B cell (primary cell): ENCODE measurements around the gene TCF15. TPM values are rescaled to one million over a fixed set of nuclear protein-coding genes. Genes with fewer than 3 reads are reported as not detected.

Experiments used
- ATAC-seq: fragments of 200-7000 bp; cut with Tn5 transposase; one replicate; pipeline ENCODE4 v1.10.0; 2021; ENCODE audit warnings: low read depth, mild to moderate bottlenecking, moderate number of reproducible peaks, moderate library complexity
- CTCF ChIA-PET: fragments of 350-600 bp; sonication (Branson Sonifier 250); formaldehyde crosslinking; loops from one replicate; lab custom pipeline; 2021; ENCODE audit warnings: antibody characterized with exemption, inconsistent platforms; lab: Charles Lee
- POLR2A ChIA-PET: fragments of 350-600 bp; sonication (Branson Sonifier 250); formaldehyde crosslinking; loops from one replicate; lab custom pipeline; 2021; ENCODE audit warnings: antibody characterized with exemption; lab: Charles Lee
- DNase-seq: peaks from one replicate; pipeline ENCODE4 v3.0.0; 2013
- H2AFZ ChIP-seq: 2 replicates; pipeline ENCODE4 v1.6.1; 2012; ENCODE audit warnings: mild to moderate bottlenecking, low read depth, low read length; ENCODE audit not compliant: insufficient read depth, poor library complexity, severe bottlenecking
- H3K27ac ChIP-seq, 2 donors: 1 replicate in 1 of 2; 2 replicates in 1 of 2; pipeline ENCODE4 v1.5.1; 2012 to 2013; ENCODE audit warnings: low read length in 2 of 2, mild to moderate bottlenecking in 2 of 2, moderate library complexity in 1 of 2
- H3K27me3 ChIP-seq, 4 experiments: fragments of 200-600 bp in 1 of 4; sonication (generic) in 1 of 4; replicated peaks in 1 of 4; 1 replicate in 2 of 4; 2 replicates in 2 of 4; pipeline versions ENCODE4 v1.6.1 to v1.7.0; 2013 to 2016; ENCODE audit warnings: low read length in 3 of 4, mild to moderate bottlenecking in 2 of 4, mixed read lengths in 1 of 4, moderate library complexity in 1 of 4; ENCODE audit not compliant: insufficient read depth in 4 of 4, control insufficient read depth in 3 of 4; ENCODE audit errors: control extremely low read depth in 1 of 4
- H3K36me3 ChIP-seq, 2 experiments: replicated peaks in 1 of 2; 1 replicate in 1 of 2; 2 replicates in 1 of 2; pipeline versions ENCODE4 v1.6.1 to v1.7.1; 2013; ENCODE audit warnings: low read length in 1 of 2; ENCODE audit not compliant: insufficient read depth in 2 of 2, control insufficient read depth in 1 of 2; ENCODE audit errors: control extremely low read depth in 1 of 2, extremely low read depth in 1 of 2
- H3K4me1 ChIP-seq, 2 donors: fragments of 200-600 bp in 1 of 2; sonication (generic) in 1 of 2; 1 replicate in 1 of 2; 2 replicates in 1 of 2; pipeline versions ENCODE4 v1.5.1 to v1.6.1; 2013 to 2017; ENCODE audit warnings: low read length in 2 of 2; ENCODE audit not compliant: control insufficient read depth in 2 of 2, insufficient read depth in 2 of 2
- H3K4me2 ChIP-seq: replicated peaks from 2 replicates; pipeline ENCODE3; 2012; ENCODE audit warnings: mild to moderate bottlenecking, low read depth, low read length; ENCODE audit not compliant: poor library complexity, severe bottlenecking
- H3K4me3 ChIP-seq, 5 experiments: fragments of 200-600 bp in 1 of 5; sonication (generic) in 1 of 5; 1 replicate in 3 of 5; 2 replicates in 2 of 5; pipeline versions ENCODE4 v1.5.1 to v1.7.0; 2011 to 2016; ENCODE audit warnings: low read length in 4 of 5, mild to moderate bottlenecking in 4 of 5, low read depth in 2 of 5, control low read depth in 1 of 5, moderate library complexity in 1 of 5; ENCODE audit not compliant: insufficient read depth in 1 of 5; ENCODE audit errors: control extremely low read depth in 1 of 5, extremely low read depth in 1 of 5
- H3K79me2 ChIP-seq: fragments of 200-600 bp; sonication (generic); one replicate; pipeline ENCODE4 v1.6.0; 2016; ENCODE audit warnings: low read length; ENCODE audit not compliant: control insufficient read depth, insufficient read depth
- H3K9ac ChIP-seq: fragments of 200-600 bp; sonication (generic); 2 replicates; pipeline ENCODE4 v1.6.1; 2017; ENCODE audit warnings: mild to moderate bottlenecking, low read length, moderate library complexity
- H3K9me3 ChIP-seq, 3 donors: one replicate each; pipeline versions ENCODE4 v1.6.1 to v1.7.1; 2013; ENCODE audit warnings: low read length in 2 of 3; ENCODE audit not compliant: control insufficient read depth in 2 of 3, insufficient read depth in 1 of 3; ENCODE audit errors: control extremely low read depth in 1 of 3
- H4K20me1 ChIP-seq: 2 replicates; pipeline ENCODE4 v1.6.0; 2012; ENCODE audit warnings: mild to moderate bottlenecking, low read length; ENCODE audit not compliant: insufficient read depth, control insufficient read depth, poor library complexity, severe bottlenecking
- H3K27ac Mint-ChIP-seq: one replicate; pipeline ENCODE4 v1.8.0; 2021; ENCODE audit warnings: mixed read lengths
- H3K27me3 Mint-ChIP-seq: one replicate; pipeline ENCODE4 v1.8.0; 2021; ENCODE audit warnings: mixed read lengths
- H3K4me1 Mint-ChIP-seq: one replicate; pipeline ENCODE4 v1.8.0; 2021; ENCODE audit warnings: mixed read lengths
- H3K4me3 Mint-ChIP-seq: one replicate; pipeline ENCODE4 v1.8.0; 2021; ENCODE audit warnings: mixed read lengths
- H3K9me3 Mint-ChIP-seq: one replicate; pipeline ENCODE4 v1.8.0; 2022; ENCODE audit warnings: mixed read lengths; ENCODE audit not compliant: insufficient read depth
- CTCF ChIP-seq: fragments of 200-600 bp; IDR thresholded peaks from one replicate; pipeline ENCODE4 v1.8.0; 2022; ENCODE audit warnings: antibody characterized with exemption, mild to moderate bottlenecking
- EZH2 ChIP-seq: IDR thresholded peaks from 2 replicates; pipeline ENCODE4 v1.6.1; 2012; ENCODE audit warnings: borderline replicate concordance, low read depth, mild to moderate bottlenecking, moderate library complexity, low read length; ENCODE audit not compliant: insufficient read depth, poor library complexity, severe bottlenecking
- WGBS: methylation state at CpG from one replicate; pipeline ENCODE4 v1.1.5; 2013; ENCODE audit warnings: missing lambda C conversion rate; ENCODE audit not compliant: insufficient coverage; 5-methylcytosine and 5-hydroxymethylcytosine counted together
- intact Hi-C: fragments of 100-400 bp; cut with micrococcal nuclease; formaldehyde crosslinking; loops from one replicate; pipeline ENCODE4 v1.10.0; 2022
- polyA plus RNA-seq: library from polyadenylated mRNA; depleted of rRNA; stranded (reverse); fragments of >200 nt; gene quantifications from 2 replicates; pipeline ENCODE4 v1.2.3, GENCODE V29; 2012
- total RNA-seq, 2 donors: library from RNA; stranded (reverse); fragments of 120-200 nt in 1 of 2; gene quantifications; 1 replicate in 1 of 2; 2 replicates in 1 of 2; pipeline versions ENCODE4 v1.2.3 to v1.2.4, GENCODE V29; 2013 to 2022

Gene TCF15
- total and polyA plus RNA-seq, 2 donors (not counting 1 experiment from before 2014, with no cell fraction given) = not detected

GRCh38 chr20:611047-611842 lies 1.1 kb upstream of the TCF15 start:
- no peak for TF ChIP-seq EZH2
- Histone ChIP-seq H4K20me1 (no peaks in the 10 kb centered on the region), H3K36me3 (no peaks in the 10 kb centered on the region), H3K9ac (no peak overlapping the region), H3K4me3 (no peak overlapping the region), H3K27ac (no peak overlapping the region), H3K4me1 (peaks cover 3 to 5% of the 10 kb centered on the region in 2 donors), H3K9me3 (peaks cover 0 to 3% (median 0%) of the 10 kb centered on the region in 3 donors), H3K4me2 (no peak overlapping the region), H2AFZ (no peak overlapping the region), H3K27me3 (peaks cover 0 to 58% (median 17%) of the 10 kb centered on the region in 4 experiments), H3K79me2 (no peaks in the 10 kb centered on the region)
- ATAC-seq = no peak
- Mint-ChIP-seq H3K4me1 (peaks cover 10% of the 10 kb centered on the region), H3K27me3 (peaks cover 51% of the 10 kb centered on the region), H3K9me3 (no peaks in the 10 kb centered on the region), H3K27ac (no peak overlapping the region), H3K4me3 (no peak overlapping the region)
- DNase-seq = no peak
- WGBS = 32% methylated on average over 17 of the region's 24 CpGs
- intact Hi-C loops = no loop called here
- ChIA-PET POLR2A (no interaction called here), CTCF (no interaction called here)

GRCh38 chr20:609371-609964 lies 641 bp downstream of the TCF15 start:
- H3K9me3 Mint-ChIP-seq = no peaks in the 10 kb centered on the region
- Histone ChIP-seq H3K4me3 (no peak overlapping the region), H3K4me1 (peaks cover 3 to 5% of the 10 kb centered on the region in 2 donors), H3K27ac (no peak overlapping the region), H3K36me3 (no peaks in the 10 kb centered on the region), H3K27me3 (peaks cover 0 to 58% (median 17%) of the 10 kb centered on the region in 4 experiments), H3K79me2 (no peaks in the 10 kb centered on the region), H4K20me1 (no peaks in the 10 kb centered on the region), H2AFZ (no peak overlapping the region), H3K9ac (no peak overlapping the region), H3K9me3 (no peaks in the 10 kb centered on the region), H3K4me2 (peak overlapping the region; percentile 30)
- H3K4me3 Mint-ChIP-seq = peak overlapping the region; percentile 10
- no peak for ATAC-seq
- no peak overlapping the region for H3K27ac Mint-ChIP-seq
- intact Hi-C loops = no loop called here
- H3K27me3 Mint-ChIP-seq = peaks cover 56% of the 10 kb centered on the region
- WGBS = 16% methylated on average over 53 of the region's 54 CpGs
- ChIA-PET CTCF (interaction anchor here (0.6 kb wide), 1 partner anchor 85 kb away, joined by 3 read pairs; no protein-coding TSS in a partner anchor), POLR2A (no interaction called here)
- peaks cover 10% of the 10 kb centered on the region for H3K4me1 Mint-ChIP-seq
- no peak for TF ChIP-seq CTCF
- no peak for TF ChIP-seq EZH2
- no peak for DNase-seq
